WERI-Rb-1 (cell line): ENCODE data around the gene SLC2A9.

Experiments used
- DNase-seq: peaks from one replicate; pipeline ENCODE4 v3.0.0-alpha.2; 2020
- H3K27ac ChIP-seq: fragments of 250-450 bp; sonication (Bioruptor Pico); 2 replicates; pipeline ENCODE4 v1.5.1; 2020; ENCODE audit warnings: mild to moderate bottlenecking, moderate library complexity
- H3K27me3 ChIP-seq: fragments of 250-450 bp; sonication (Bioruptor Pico); 2 replicates; pipeline ENCODE4 v1.5.1; 2021; ENCODE audit warnings: mild to moderate bottlenecking, low read depth, moderate library complexity; ENCODE audit not compliant: insufficient read depth, severe bottlenecking
- H3K36me3 ChIP-seq: fragments of 250-450 bp; sonication (Bioruptor Pico); 2 replicates; pipeline ENCODE4 v1.5.1; 2020; ENCODE audit warnings: mild to moderate bottlenecking, moderate library complexity
- H3K4me3 ChIP-seq: 2 replicates; pipeline ENCODE4 v1.5.1; 2011; ENCODE audit warnings: low read depth, mild to moderate bottlenecking, control low read depth, low read length
- H3K9me3 ChIP-seq: fragments of 250-450 bp; sonication (Bioruptor Pico); 2 replicates; pipeline ENCODE4 v1.5.1; 2021; ENCODE audit warnings: mild to moderate bottlenecking, moderate library complexity; ENCODE audit not compliant: severe bottlenecking
- TF ChIP-seq, protein P1 (sequence below): IDR thresholded peaks from 2 replicates; pipeline ENCODE4 v1.5.1; 2011; ENCODE audit warnings: low read depth, mild to moderate bottlenecking, control low read depth, inconsistent platforms, low read length

Gene SLC2A9

DNA sequence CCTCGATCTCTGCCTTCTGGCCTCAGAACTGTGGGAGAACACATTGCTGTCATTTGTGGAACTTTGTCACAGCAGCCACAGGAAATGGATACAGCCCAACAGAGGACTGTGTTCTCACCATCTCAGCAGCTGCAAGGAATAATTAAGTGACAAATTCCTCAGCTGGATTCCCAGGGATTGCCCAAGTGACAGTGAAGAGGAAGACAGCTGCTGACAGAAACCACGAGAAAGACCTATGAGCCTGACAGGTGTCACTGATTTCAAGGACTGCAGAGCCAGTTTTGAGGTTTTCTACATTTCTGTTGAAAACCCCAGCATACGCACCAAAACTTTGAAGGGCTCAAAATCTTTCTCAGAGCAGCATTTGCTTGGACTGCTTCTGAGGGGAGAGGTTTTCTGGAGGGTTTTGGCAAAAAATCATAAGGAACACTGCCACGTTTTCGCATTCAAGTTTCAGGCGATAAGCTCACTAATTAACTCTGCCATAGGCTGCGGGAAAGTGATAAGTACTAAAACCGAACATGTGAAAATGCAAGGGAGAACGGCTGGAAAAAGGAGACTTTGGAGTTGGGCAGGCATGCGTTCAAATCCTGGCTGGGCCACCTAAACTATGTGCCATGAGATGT is 151.0 kb downstream of the SLC2A9 start:
- H3K9me3 ChIP-seq, result peaks cover 8% of the 10 kb centered on the region
- TF ChIP-seq, protein P1, sequence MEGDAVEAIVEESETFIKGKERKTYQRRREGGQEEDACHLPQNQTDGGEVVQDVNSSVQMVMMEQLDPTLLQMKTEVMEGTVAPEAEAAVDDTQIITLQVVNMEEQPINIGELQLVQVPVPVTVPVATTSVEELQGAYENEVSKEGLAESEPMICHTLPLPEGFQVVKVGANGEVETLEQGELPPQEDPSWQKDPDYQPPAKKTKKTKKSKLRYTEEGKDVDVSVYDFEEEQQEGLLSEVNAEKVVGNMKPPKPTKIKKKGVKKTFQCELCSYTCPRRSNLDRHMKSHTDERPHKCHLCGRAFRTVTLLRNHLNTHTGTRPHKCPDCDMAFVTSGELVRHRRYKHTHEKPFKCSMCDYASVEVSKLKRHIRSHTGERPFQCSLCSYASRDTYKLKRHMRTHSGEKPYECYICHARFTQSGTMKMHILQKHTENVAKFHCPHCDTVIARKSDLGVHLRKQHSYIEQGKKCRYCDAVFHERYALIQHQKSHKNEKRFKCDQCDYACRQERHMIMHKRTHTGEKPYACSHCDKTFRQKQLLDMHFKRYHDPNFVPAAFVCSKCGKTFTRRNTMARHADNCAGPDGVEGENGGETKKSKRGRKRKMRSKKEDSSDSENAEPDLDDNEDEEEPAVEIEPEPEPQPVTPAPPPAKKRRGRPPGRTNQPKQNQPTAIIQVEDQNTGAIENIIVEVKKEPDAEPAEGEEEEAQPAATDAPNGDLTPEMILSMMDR, result no peak
- H3K27me3 ChIP-seq, result no peaks in the 10 kb centered on the region
- no peak for DNase-seq
- no peaks in the 10 kb centered on the region for H3K36me3 ChIP-seq
- H3K27ac ChIP-seq, result no peak overlapping the region
- no peak overlapping the region for H3K4me3 ChIP-seq

DNA sequence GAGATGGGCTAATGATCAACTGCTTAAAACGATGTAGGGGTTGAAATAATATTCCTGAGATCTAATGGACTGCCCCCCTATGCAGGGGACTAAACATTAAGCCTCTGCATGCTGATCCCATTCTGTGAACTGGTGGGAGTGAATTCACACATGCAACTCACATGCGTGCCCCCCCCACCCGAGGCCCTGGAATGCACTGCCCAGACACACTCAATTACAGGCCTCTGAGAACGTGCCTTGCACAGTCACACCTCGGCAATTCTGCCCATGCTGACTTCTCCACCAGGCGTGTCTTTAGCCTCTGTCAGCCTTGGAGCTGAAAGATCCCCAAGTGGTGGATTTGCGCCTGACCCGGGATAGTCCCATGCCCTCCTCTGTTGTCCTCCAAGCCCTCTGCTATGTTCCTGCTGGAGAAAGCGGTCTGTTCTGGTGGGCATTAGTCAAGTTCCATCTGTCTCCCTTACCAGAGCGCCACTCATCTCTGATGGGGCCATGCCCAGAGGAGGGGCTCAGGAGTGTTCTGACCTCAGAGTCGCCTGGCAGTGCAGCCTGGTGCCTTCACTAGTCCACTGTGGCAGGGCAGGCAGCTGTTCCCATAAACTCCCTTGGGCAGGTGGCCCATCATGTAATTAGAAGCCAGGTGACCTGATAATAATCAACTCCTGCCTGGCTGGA is 153.4 kb downstream of the SLC2A9 start:
- Histone ChIP-seq H3K36me3 (no peaks in the 10 kb centered on the region), H3K4me3 (no peak overlapping the region), H3K9me3 (peaks cover 8% of the 10 kb centered on the region), H3K27me3 (no peaks in the 10 kb centered on the region), H3K27ac (no peak overlapping the region)
- TF ChIP-seq, protein P1, result 0 out of 2 replicates have a peak, but pooled peaks have one; percentile 20
- peak; percentile 79 for DNase-seq

DNA sequence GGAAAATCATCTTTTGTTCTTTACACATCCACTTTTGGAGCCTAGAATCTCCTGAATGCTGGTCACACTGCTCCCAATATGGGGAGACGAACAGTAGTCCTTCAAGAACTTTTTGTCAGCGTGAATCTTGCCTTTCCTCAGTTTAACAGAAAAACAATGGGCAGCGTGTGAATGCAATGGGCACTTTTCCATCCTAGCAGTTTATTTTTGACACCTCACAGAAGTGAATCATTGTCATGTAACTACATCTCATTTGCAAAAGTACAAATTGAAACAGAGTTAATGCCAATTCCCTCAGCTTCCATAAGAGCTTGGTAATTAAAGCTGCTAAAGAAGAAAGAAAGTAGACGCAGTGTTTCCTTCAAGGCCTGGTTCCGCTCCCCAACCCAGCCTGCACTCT is 154.4 kb downstream of the SLC2A9 start:
- Histone ChIP-seq H3K4me3 (no peak overlapping the region), H3K36me3 (no peaks in the 10 kb centered on the region), H3K27me3 (no peaks in the 10 kb centered on the region), H3K27ac (no peak overlapping the region), H3K9me3 (peaks cover 8% of the 10 kb centered on the region)
- TF ChIP-seq, protein P1, result no peak
- no peak for DNase-seq

DNA sequence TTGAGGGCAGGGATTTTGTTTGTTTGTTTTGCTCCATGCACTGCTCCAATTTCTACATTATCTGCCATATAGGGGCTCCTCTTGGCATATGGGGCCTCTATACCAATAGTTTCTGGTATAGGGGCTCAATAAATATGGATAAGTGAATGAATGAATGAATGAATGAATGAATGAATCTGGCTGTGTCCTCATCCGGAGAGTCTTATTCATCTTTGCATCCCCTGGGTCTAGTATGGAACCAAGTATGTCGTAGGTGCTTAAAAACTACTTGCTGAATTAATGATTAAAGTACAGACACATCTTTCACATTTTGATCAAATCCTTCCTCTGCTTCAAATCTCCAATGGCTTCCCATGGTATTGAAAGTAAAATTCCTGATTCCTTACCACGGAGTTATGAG is 159.7 kb downstream of the SLC2A9 start:
- no peak overlapping the region for H3K4me3 ChIP-seq
- DNase-seq, result no peak
- H3K9me3 ChIP-seq, result no peaks in the 10 kb centered on the region
- no peaks in the 10 kb centered on the region for H3K36me3 ChIP-seq
- no peaks in the 10 kb centered on the region for H3K27me3 ChIP-seq
- no peak overlapping the region for H3K27ac ChIP-seq
- TF ChIP-seq, protein P1, result no peak

DNA sequence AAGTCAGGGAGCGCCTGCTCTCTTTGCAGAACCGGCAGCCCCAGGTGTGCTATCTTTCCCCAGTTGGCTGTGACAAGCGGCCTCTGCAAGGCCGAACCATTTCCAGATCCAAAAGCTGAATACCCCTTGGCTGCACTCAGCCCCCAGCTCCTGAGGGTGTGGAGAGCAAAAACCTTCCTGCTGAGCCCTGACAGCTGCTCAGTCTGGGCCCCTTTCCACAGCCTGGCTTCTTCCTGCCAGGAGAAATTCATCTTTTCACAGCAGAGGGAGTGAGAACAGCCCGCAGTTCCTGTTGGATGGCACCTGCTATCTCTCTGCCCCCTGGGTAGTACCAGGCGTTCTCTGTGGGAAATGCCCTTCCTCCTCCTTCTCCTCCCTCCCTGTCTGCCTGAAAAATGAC is 161.5 kb downstream of the SLC2A9 start:
- H3K27me3 ChIP-seq, result no peaks in the 10 kb centered on the region
- no peaks in the 10 kb centered on the region for H3K36me3 ChIP-seq
- H3K27ac ChIP-seq, result no peak overlapping the region
- TF ChIP-seq, protein P1, result no peak
- DNase-seq, result no peak
- no peaks in the 10 kb centered on the region for H3K9me3 ChIP-seq
- no peak overlapping the region for H3K4me3 ChIP-seq
